Mesodermal cell (in vitro differentiated cells): Measurements from ENCODE around the gene IP6K3.
A peak's percentile ranks its signal among the peaks of the same experiment; 100 is the strongest.

Source experiments
- H3K27ac ChIP-seq: 2 replicates; pipeline ENCODE4 v1.7.0; 2013; ENCODE audit warnings: mild to moderate bottlenecking, low read depth, low read length, moderate library complexity; ENCODE audit not compliant: severe bottlenecking
- H3K36me3 ChIP-seq: 2 replicates; pipeline ENCODE4 v1.7.1; 2013; ENCODE audit warnings: mild to moderate bottlenecking, low read length, moderate library complexity; ENCODE audit not compliant: control insufficient read depth, insufficient read depth
- H3K4me1 ChIP-seq: one replicate; pipeline ENCODE4 v1.7.1; 2013; ENCODE audit warnings: mild to moderate bottlenecking, low read length; ENCODE audit not compliant: insufficient read depth, control insufficient read depth, poor library complexity, severe bottlenecking
- H3K4me3 ChIP-seq: 2 replicates; pipeline ENCODE4 v1.7.0; 2013; ENCODE audit warnings: low read length, control low read depth, mild to moderate bottlenecking; ENCODE audit not compliant: insufficient read depth, poor library complexity, severe bottlenecking; ENCODE audit errors: extremely low read depth
- H3K9me3 ChIP-seq: 2 replicates; pipeline ENCODE4 v1.7.1; 2013; ENCODE audit warnings: mild to moderate bottlenecking, low read length, moderate library complexity; ENCODE audit not compliant: control insufficient read depth
- WGBS, 2 experiments: methylation state at CpG; one replicate each; pipeline ENCODE4 v1.1.5; 2013; ENCODE audit warnings: missing lambda C conversion rate in 2 of 2; ENCODE audit not compliant: insufficient coverage in 2 of 2; 5-methylcytosine and 5-hydroxymethylcytosine counted together

IP6K3 gene

DNA sequence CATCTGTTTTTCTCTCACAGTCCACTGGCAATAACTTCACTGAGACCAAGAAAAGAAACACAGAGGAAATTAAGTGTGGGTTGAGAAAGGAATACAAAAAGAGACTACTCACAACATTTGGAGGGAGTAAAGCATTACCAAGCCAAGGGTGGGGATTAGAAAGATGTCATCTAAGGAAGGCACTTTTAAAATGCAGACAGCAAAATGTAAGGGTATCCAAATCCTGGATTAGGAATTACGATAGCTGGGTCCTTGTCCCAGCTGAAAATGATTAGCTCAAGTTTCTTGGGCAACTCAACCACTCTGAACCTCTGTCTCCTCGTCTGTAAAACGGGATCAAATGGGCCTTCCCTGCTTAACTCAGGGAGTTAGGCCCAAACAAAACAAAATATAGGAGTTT lies 40.0 kb upstream of the IP6K3 start:
- Histone ChIP-seq H3K9me3 (no peaks in the 10 kb centered on the region), H3K27ac (no peak overlapping the region), H3K4me3 (no peak overlapping the region), H3K36me3 (peaks cover 56% of the 10 kb centered on the region), H3K4me1 (peaks cover 63% of the 10 kb centered on the region)
- WGBS, 2 experiments = 93 to 100% methylated on average over 1 to 3 of the region's 3 CpGs

DNA sequence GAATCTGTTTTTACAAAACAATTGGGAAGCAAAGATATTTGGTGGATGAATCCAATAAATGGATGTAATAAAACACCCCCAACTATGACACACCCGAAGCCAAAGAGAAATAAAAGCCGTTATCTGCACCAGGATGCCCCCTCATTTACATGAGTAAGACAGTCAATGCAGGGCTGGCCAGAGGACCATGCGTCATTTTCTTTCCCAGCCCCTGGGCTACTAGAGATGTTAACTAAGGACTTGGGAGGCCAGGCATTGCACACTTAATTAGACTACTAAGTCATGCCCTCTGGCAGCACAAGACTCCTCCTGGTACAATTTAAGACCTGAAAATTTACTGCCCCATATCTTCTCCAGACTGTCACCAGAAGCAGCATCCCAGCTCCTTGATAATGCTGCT lies 39.1 kb upstream of the IP6K3 start:
- Histone ChIP-seq H3K27ac (peak overlapping the region; percentile 36), H3K9me3 (no peaks in the 10 kb centered on the region), H3K4me3 (no peak overlapping the region), H3K36me3 (peaks cover 60% of the 10 kb centered on the region), H3K4me1 (peaks cover 72% of the 10 kb centered on the region)
- WGBS, 2 experiments = 71% methylated on average over 2 of the region's 3 CpGs; no CpG with 5 or more reads in 1 of the 2 experiments

DNA sequence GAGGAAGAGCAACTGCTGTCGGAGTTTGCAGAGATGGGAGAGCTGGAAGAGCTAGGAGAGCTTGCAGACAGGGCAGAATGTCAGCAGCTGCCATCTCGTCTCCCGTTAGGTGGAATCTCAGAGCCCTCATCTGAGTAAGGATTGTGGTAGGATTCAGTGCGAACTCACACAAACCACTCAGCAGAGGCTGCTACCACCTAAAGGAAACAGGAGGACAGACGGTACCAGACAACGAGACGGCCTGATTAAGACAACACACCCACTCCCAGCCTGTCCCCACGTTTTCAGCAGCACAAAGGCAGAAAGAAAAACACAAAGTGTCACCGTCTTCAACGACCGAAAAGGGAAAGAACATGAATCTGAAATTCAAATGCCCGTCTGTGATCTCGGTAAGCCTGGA lies 38.1 kb upstream of the IP6K3 start:
- 79 to 83% methylated on average over 10 to 13 of the region's 13 CpGs for WGBS, 2 experiments
- peaks cover 70% of the 10 kb centered on the region for H3K36me3 ChIP-seq
- no peaks in the 10 kb centered on the region for H3K9me3 ChIP-seq
- H3K4me3 ChIP-seq = no peak overlapping the region
- H3K27ac ChIP-seq = no peak overlapping the region
- H3K4me1 ChIP-seq = peaks cover 80% of the 10 kb centered on the region

DNA sequence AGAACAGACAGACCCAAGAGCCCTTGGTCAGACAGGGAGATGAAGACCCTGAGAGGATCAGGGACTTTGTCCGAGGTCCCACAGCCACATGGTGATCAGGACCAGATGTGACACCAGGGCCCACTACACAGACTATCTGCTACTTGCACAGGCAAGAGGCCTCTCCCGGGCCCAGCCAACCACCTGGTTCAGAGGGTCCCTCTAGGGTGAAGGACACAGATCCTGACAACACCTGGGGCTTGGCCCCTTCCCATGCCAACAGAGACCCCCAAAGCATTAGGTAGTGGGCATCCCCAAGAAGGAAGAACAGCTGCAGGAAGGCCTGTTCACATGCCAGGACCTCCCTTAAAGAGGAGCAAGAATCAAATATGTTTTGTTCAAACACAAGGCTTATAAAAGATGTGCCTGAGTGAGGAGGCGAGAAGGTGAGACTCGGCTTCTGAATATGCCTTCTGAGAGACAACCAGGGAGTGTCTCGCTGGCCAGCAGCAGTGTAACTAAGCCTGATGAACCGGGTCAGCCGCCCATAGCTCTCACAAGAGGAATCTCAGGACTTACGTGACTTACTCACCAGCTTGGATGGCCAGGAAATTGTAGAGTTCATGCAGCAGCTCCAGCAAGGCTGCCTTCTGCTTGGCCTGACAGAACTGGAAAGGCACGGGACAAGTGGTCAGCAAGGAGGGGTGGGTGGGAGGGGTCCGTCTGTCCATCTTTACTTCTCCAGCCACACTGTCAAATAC lies 37.2 kb upstream of the IP6K3 start:
- H3K27ac ChIP-seq = no peak overlapping the region
- no peaks in the 10 kb centered on the region for H3K9me3 ChIP-seq
- peaks cover 79% of the 10 kb centered on the region for H3K36me3 ChIP-seq
- H3K4me3 ChIP-seq = no peak overlapping the region
- peaks cover 80% of the 10 kb centered on the region for H3K4me1 ChIP-seq
- WGBS, 2 experiments = 92 to 95% methylated on average over 8 of the region's 10 CpGs

DNA sequence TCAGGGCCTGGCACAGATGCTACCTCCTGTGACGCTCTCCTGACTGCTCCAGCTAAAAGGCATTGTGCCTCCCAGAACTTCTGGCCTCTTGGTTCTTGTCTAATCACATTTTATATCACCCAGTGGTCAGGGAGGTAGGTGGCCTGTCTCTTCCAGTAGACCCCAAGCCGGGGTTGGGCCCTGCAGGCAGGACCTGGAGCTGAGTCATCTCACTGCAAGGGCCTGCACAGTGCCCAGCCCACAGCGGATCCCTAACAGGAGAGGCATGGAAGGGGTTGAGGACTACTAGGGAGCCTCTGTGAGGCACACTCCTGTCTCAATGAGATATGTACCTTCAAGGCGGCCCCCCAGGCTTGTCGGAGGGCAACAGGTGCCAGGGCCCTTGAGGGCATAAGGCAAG lies 35.9 kb upstream of the IP6K3 start:
- Histone ChIP-seq H3K36me3 (peaks cover 91% of the 10 kb centered on the region), H3K9me3 (no peaks in the 10 kb centered on the region), H3K4me1 (peaks cover 82% of the 10 kb centered on the region), H3K27ac (peak overlapping the region; percentile 94), H3K4me3 (no peak overlapping the region)
- WGBS, 2 experiments = 88 to 95% methylated on average over 4 to 5 of the region's 5 CpGs

DNA sequence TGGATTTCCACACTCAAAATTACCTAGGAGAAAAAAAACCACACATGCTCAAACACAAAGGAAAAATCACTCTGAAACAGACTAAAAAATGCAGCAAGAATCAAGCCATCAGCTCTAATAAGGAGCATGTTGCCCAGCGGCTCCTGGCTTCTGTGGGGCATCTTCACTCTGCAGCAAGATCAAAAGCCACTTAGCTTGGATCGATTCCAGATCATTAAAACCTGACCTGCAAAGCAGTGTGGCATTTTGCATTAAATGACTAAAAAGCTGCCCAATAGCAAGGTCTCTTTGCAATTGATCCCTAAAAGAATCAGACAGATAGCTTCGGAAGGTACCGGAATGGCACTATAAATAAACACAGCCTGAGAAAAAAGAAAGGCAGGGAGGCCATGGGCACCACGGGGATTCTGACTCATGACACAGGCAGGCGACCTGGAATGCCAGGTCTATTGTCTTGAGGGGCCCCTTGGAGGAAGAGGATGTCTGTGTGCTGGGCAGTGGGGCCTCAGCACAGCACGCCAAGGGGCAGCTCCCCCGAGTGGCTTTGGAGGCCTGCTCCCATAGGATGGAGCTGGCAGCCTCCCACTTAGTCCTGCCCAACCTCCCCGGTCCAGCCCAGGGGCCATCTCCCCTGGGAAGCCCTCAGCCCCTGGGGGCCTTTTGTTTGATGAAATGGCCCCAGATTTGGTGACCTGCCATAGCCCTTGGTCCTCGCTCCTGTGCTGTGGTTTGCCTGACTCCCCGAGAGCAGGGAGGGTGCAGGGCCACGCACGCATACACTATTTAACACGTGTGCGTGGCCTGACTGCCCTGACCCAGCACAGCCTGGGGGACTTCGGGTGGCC lies 34.6 kb upstream of the IP6K3 start:
- Histone ChIP-seq H3K27ac (peak overlapping the region; percentile 94), H3K36me3 (peaks cover 93% of the 10 kb centered on the region), H3K9me3 (no peaks in the 10 kb centered on the region), H3K4me1 (peaks cover 70% of the 10 kb centered on the region), H3K4me3 (no peak overlapping the region)
- WGBS, 2 experiments = 49 to 54% methylated on average over 16 of the region's 16 CpGs

DNA sequence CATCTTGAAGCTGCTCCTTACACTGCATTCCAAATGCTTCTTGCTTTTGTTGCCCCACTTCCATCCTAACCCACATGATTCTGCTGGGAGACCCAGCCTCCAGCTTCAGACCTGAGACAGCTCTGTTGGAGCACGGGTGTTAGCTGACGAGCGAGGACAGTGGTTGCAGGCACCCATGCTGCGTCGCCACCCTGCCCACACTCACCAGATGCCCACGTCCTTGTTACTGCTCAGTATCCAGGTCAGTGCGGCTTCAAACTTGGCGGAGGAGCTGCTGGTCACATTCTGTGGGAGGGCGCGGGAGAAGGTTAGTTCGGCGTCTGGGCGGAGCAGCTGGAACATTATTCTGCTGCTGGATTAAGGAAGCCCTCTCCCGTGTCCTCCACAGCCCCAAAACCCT lies 33.2 kb upstream of the IP6K3 start:
- no peak overlapping the region for H3K4me3 ChIP-seq
- peaks cover 56% of the 10 kb centered on the region for H3K4me1 ChIP-seq
- WGBS, 2 experiments = 92 to 93% methylated on average over 11 to 14 of the region's 14 CpGs
- H3K9me3 ChIP-seq = no peaks in the 10 kb centered on the region
- H3K36me3 ChIP-seq = peaks cover 93% of the 10 kb centered on the region
- H3K27ac ChIP-seq = peak overlapping the region; percentile 23

DNA sequence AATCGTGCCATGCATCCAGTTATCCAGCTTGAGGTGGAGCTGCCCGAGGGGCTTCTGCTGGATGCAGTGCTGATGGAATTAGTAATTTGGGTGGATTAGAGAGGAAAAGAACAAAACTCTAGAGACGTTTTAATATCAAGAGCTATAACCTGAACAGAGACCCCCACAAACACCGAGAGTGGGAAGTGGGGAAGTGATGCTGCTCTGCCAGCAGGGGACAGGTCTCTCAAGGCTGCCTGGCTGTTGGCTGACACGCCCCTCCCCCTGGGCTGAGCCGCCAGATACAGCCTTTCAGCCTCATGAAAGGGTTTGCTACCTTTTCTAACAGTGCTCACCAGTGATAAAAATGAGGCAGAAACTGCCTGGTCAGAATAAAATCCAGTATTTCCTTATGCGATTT lies 32.6 kb upstream of the IP6K3 start:
- H3K27ac ChIP-seq = no peak overlapping the region

DNA sequence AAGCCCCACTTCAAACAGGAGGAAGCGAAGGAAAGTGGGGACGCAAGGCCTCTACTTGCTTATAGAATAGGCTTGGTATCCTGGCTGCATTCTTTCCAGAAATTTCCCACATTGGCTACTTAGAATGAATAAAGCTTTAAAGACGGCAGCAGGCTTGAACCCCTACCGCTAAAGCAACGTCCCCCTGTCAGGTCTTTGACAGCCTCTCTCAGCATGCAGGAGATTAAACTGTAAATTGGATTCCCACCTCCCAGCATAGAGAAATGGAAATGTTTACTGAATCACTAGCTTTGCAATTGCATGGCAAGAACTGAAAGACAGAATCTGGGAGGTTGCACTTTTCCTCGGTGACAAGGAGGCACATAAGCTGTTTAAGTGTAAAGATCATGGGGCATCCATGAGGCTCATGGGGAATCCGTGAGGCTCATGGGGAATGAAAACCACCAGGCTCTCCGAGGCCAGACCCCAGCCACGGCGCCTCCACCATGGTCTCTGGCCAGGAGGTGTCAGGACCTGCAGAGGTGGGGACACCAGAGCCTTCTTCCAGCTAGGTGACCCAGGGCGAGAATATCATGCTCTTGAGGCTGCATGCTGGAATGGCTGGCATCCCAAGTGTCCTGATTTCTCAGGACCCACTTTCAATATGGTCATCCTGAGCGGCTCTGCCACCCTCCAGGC lies 31.9 kb upstream of the IP6K3 start:
- H3K9me3 ChIP-seq = no peaks in the 10 kb centered on the region
- no peak overlapping the region for H3K27ac ChIP-seq
- H3K36me3 ChIP-seq = peaks cover 91% of the 10 kb centered on the region
- no peak overlapping the region for H3K4me3 ChIP-seq
- peaks cover 50% of the 10 kb centered on the region for H3K4me1 ChIP-seq
- WGBS, 2 experiments = 78 to 81% methylated on average over 7 to 11 of the region's 12 CpGs

More for the DNA sequence above, 32.6 kb upstream of the IP6K3 start:
- no peak overlapping the region for H3K4me3 ChIP-seq
- H3K9me3 ChIP-seq = no peaks in the 10 kb centered on the region
- 20 to 43% methylated on average over 1 to 5 of the region's 7 CpGs for WGBS, 2 experiments
- H3K36me3 ChIP-seq = peaks cover 93% of the 10 kb centered on the region
- peaks cover 50% of the 10 kb centered on the region for H3K4me1 ChIP-seq

DNA sequence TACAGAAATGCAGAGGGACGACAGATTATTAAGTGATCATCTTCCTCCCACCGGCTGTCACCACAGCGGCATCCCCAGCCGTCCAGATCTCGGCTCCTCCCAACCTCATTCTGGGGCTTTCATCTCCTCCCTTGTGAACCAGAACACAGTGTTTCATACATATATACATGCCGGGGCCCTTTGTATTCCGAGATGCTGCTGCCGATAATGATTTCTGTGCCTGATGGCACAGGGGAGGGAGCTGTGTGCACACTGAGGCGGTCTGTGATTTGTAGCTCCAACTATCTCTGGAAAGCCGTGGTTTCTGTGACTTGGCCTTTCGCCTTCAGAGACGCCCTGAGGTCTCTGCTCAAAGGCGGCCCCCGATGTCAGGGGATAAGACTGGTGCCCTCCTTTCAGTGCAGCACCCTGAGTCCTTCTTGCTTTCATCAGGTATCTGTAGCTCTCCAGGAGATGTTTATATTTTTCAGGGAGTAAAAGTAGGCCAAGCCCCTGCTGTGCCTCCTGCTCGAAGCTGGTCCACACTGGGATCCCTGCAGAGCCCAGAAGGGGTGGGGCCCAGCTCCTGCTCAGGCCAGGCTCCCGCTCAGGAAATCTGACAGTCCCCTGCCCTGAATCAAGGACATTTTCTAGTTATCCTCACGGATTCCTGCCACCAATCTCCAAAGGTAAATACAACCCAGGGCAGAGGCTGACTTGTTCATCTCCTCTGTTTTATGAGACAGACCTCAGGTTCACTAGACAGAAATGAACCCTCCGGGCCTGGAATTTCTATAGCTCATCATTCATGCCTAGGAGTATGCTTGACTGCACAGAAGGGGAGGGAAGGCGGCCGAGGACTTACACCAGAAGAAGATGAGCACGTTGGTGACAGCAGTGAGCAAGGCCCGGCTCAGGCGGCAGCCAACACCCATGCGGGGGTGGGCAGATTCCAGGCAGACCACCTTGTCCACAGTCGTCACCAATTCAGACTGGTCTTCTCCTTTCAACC lies 31.0 kb upstream of the IP6K3 start:
- Histone ChIP-seq H3K9me3 (no peaks in the 10 kb centered on the region), H3K27ac (no peak overlapping the region), H3K4me1 (peaks cover 53% of the 10 kb centered on the region), H3K36me3 (peaks cover 91% of the 10 kb centered on the region), H3K4me3 (no peak overlapping the region)
- 89 to 91% methylated on average over 24 to 25 of the region's 25 CpGs for WGBS, 2 experiments
